Measurements from ENCODE around the gene HNF1B.
A peak's percentile ranks its signal among the peaks of the same experiment; 100 is the strongest.
"Not testable (repeated sequence)": the region's sequence is repeated elsewhere in the genome, so short reads cannot be mapped to it uniquely, and the experiment has no call there.

Gene HNF1B, protein sequence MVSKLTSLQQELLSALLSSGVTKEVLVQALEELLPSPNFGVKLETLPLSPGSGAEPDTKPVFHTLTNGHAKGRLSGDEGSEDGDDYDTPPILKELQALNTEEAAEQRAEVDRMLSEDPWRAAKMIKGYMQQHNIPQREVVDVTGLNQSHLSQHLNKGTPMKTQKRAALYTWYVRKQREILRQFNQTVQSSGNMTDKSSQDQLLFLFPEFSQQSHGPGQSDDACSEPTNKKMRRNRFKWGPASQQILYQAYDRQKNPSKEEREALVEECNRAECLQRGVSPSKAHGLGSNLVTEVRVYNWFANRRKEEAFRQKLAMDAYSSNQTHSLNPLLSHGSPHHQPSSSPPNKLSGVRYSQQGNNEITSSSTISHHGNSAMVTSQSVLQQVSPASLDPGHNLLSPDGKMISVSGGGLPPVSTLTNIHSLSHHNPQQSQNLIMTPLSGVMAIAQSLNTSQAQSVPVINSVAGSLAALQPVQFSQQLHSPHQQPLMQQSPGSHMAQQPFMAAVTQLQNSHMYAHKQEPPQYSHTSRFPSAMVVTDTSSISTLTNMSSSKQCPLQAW

DNA sequence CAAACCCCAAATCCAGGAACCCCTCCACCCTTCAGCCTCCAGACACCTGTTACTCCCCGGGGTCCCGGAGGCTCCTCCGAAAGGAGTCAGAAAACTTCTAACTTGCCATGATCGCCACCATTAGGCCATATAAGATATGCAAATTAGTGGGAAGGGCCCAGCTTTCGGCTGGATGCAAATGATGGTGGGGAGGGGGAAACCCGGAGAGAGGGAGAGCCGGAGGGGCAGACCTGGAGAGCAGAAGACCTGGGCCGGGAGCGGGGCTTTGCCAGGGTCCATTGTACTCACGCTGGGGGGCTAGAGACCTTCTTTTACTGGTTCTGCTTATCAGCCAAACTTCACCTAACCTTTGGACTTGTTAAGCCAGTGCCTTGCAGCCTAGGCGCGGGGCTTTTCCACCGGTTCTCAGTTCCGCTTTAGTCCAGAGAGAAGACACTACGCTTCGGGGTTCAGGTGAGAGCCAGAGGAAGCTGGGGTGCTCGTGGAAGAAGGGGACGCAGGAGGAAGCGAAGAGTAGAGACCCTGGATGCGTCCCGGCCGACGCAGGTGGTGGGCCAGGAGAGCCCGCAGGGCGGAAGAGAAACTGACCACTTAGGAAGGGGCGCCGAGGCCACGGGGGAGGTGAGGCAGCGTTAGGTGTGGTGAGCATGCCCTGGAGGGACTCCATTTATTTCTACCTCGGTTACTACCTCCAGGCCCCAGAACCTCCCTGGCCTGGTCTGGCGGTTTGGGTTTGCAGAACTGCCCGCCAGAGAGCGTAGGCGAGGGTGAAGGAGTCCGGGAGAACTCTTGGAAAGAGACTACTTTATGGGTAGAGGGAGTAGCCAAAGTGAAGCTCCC, at the start of gene HNF1B:
TSS of gene HNF1B (minus strand) at position 99 of the 840 bp plus-strand sequence. CDS start 175 bp downstream, outside the sequence.
- Histone ChIP-seq H3K9me3 (no peaks in the 10 kb centered on the region), H3K27me3 (ENCODE audit: low read depth) (peaks cover 70% of the 10 kb centered on the region), H3K4me3 (no peak within 1 kb of the TSS), H3K4me1 (peaks cover 8% of the 10 kb centered on the region), H3K36me3 (replicated peaks) (no peaks in the 10 kb centered on the region)
- in situ Hi-C loops (cut with MboI; ENCODE audit: low sequenced_read_pairs), result no loop called here
- DNase-seq (ENCODE audit: low spot score in 2 of 2), result no peak

DNA sequence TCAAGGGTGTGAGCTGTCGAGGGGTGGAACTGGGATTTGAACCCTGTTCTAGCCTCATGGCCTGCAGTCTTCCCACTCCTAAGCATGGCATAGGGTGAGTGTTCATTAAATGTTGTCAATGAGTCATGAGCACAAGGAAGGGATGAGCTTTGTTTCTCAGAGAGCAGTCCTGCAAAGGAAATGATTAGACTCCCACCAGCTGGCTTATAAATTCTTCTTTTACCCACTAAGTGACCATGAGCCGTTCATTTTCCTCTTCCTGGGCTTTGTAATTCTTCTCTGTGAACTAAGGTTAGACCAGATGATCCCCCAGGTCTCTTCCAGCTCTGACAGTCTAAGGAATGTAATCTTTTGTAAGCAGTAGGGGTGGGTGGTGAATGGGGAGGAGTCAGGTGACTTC, 47.9 kb upstream of the HNF1B start:
- no peak for DNase-seq (ENCODE audit: low spot score in 2 of 2)
- no peaks in the 10 kb centered on the region for H3K9me3 ChIP-seq
- H3K36me3 ChIP-seq (replicated peaks), result no peaks in the 10 kb centered on the region
- no peaks in the 10 kb centered on the region for H3K4me1 ChIP-seq
- H3K27me3 ChIP-seq (ENCODE audit: low read depth), result no peaks in the 10 kb centered on the region
- no peak overlapping the region for H3K4me3 ChIP-seq
- in situ Hi-C loops (cut with MboI; ENCODE audit: low sequenced_read_pairs), result no loop called here

DNA sequence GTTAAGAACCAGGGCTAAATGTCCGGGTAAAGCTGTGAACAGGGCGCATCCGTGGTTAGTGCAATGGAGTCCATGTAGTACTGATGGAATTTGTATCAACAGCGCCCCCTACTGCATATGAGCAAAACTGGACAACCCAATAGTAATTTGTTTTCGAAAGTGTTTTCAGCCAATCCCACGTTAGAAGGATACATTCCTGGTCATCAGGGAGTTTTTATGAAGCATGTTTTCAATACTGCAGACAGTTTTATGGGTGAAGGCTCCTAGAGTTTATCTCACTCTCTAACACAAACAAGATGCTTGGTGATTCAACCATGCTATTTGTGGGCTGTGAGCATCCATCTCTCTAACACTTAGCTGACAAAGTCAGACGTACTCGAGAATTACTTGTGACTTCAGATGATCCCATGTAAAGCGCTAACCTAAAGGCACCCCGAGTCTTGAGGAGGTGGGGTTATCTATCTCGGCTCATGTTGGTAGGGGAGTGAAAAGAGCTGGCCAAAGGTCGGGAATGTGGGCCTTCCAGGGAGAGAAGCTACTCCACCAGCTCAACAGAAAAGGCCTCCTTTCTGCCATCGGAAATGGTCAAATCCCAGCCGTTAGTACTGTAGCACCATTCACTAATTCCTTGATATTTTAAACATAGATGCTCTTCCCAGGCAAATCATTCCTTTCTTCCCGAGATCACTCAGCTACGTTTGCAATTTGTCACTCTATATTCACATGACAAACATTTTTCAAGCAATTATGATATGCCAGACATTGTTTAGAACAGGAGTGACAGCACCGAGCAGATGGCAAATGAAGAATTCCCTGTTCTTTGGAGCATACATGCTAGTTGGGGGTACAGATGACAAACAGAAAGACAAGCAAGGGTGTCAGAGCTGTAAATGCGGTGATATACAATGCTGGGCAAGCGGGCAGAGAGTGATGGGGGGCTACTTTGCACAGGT, 46.9 kb upstream of the HNF1B start:
- in situ Hi-C loops (cut with MboI; ENCODE audit: low sequenced_read_pairs), result no loop called here
- no peak overlapping the region for H3K4me3 ChIP-seq
- no peaks in the 10 kb centered on the region for H3K4me1 ChIP-seq
- no peaks in the 10 kb centered on the region for H3K36me3 ChIP-seq (replicated peaks)
- peak; percentile 18 to 40 for DNase-seq (ENCODE audit: low spot score in 2 of 2)
- no peaks in the 10 kb centered on the region for H3K9me3 ChIP-seq
- no peaks in the 10 kb centered on the region for H3K27me3 ChIP-seq (ENCODE audit: low read depth)

DNA sequence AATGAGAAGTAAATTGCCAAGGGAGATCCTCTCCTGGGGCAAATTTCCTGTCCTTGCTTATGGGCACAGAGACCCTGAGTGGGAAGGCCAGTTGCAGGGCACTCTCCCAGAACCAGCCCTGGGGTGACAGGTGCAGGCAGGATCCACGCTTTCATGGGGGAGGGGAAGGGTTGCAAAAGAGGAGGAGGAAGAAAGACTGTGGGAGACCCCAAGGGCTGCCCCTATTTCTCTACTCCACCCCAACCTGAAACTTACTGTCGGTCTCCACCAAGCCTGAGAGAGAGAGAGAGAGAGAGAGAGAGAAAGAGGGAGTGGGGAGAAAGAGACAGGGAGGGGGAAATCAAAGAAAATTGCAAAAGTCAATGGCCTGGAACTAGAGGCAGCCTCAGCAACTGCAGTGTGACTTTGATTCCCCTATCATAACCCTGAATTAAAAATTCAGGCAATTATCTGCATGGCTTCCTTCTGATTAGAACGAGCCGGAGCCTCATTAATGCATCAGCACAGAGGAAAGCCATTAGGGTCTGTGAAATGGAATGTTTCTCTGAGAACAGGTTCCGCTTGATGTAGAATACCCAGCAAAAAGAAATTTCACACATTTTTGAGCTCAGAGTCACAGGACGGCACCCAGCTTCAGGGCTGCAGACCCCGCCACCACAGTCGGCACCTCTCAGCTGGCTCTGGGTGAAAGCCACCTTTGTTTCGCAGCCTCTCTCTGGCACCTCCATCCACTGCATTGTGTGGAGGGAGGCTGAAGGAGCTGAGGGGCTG, 45.1 kb upstream of the HNF1B start:
- in situ Hi-C loops (cut with MboI; ENCODE audit: low sequenced_read_pairs), result no loop called here
- DNase-seq (ENCODE audit: low spot score in 2 of 2), result no peak
- Histone ChIP-seq H3K4me3 (no peak overlapping the region), H3K9me3 (no peaks in the 10 kb centered on the region), H3K4me1 (no peaks in the 10 kb centered on the region), H3K27me3 (ENCODE audit: low read depth) (no peaks in the 10 kb centered on the region), H3K36me3 (replicated peaks) (no peaks in the 10 kb centered on the region)

DNA sequence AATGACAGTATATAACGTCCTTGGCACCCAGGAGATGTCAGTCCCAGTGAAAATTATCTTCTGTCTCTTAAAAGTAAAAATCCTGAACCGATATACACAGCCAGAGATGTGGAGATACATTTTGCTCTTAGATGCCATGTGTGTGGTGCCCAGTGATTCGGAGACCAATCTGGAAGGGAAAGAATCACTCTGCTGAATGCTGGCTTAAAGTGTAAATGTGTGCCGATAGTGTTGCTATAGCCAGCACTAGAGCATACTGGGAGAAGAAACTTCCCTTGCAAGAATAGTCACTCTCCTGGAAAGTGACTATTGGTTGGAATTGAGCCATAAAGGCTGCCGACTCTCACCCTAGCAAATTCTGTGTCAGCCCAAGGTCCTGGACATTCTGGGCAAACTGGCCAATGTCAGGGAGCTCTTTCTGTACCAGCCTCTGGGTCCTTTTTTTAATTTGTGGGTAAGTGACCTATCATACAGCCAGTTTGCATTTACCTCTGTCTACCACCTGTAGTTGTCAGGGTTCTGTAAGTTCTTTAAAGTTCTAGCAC, 44.2 kb upstream of the HNF1B start:
- DNase-seq (ENCODE audit: low spot score in 2 of 2), result no peak
- no peaks in the 10 kb centered on the region for H3K36me3 ChIP-seq (replicated peaks)
- no peaks in the 10 kb centered on the region for H3K9me3 ChIP-seq
- no peak overlapping the region for H3K4me3 ChIP-seq
- H3K4me1 ChIP-seq, result no peaks in the 10 kb centered on the region
- no peaks in the 10 kb centered on the region for H3K27me3 ChIP-seq (ENCODE audit: low read depth)
- in situ Hi-C loops (cut with MboI; ENCODE audit: low sequenced_read_pairs), result no loop called here

DNA sequence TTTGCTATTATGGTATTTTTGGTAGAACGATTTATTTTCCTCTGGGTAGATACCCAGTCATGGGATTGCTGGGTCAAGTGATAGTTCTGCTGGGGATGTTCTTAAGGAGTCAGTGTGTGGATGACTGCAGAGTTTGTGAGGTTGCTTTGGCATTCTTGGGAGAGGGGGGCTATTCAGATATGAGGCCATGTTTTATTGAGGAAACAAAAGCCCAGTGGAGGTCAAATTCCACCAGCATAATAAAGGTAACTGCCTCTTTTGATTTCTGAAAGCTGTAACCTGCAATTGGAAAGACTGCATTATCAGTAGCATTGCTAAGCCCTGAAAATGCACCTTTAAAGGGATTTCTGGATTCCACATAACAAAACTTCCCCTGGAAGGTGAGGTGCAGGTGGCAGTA, 43.7 kb upstream of the HNF1B start:
- DNase-seq (ENCODE audit: low spot score in 2 of 2), result no peak
- H3K36me3 ChIP-seq (replicated peaks), result no peaks in the 10 kb centered on the region
- H3K4me1 ChIP-seq, result no peaks in the 10 kb centered on the region
- in situ Hi-C loops (cut with MboI; ENCODE audit: low sequenced_read_pairs), result no loop called here
- no peak overlapping the region for H3K4me3 ChIP-seq
- no peaks in the 10 kb centered on the region for H3K9me3 ChIP-seq
- H3K27me3 ChIP-seq (ENCODE audit: low read depth), result peaks cover 3% of the 10 kb centered on the region; the same call in 1 of the 2 replicates

DNA sequence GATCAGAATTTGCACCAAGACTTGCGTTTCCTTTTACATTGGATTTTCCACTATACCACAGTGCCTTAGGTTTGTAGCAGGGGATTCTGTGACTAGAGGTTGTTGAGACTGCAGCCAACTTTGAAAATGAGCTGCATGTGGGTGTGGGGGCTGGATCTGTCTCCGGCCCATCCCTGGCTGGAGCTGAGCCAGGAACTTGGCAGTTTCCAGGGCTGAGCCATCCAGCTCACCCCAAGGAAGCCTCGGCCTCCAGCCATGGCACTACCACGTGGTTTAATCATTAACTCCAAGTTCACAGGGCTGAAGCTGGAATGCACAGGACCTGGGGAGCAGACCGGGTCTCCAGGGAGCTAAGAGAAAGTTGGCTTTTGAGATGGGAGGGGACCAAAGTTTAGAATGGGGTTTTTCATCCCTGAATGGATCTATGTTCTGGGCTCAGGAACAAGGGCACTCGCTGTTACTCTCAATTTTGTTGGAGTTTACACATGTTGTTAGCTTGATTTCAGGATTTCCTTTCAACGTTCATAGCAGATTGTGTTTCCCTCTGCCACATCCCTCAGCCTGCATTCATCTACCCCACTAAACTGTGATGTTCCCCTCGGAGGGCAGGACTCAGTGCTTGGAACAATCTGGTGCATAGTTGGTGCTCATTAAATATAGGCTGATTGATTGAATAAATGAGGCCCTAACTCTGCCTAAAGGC, 42.3 kb upstream of the HNF1B start:
- H3K4me1 ChIP-seq, result no peaks in the 10 kb centered on the region
- H3K4me3 ChIP-seq, result no peak overlapping the region
- H3K27me3 ChIP-seq (ENCODE audit: low read depth), result peaks cover 7% of the 10 kb centered on the region
- H3K36me3 ChIP-seq (replicated peaks), result no peaks in the 10 kb centered on the region
- no peaks in the 10 kb centered on the region for H3K9me3 ChIP-seq
- in situ Hi-C loops (cut with MboI; ENCODE audit: low sequenced_read_pairs), result no loop called here
- DNase-seq (ENCODE audit: low spot score in 2 of 2), result no peak

DNA sequence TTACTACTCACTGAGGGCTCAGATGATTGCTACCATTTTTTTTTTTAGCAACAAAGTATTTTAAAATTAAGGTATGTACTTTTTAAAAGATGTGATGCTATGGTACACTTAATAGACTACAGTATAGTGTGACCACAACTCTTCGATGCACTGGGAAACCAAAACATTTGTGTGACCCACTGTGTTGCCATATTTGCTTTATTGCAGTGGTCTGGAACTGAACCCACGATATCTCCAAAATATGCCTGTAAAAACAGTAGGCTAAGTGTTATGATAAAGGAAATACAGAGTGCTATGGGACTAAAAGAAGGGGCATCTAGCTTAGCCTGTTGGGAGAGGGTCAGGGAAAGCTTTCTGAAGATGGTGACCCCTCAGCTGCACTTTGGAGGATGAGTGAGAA, 41.6 kb upstream of the HNF1B start:
- peaks cover 7% of the 10 kb centered on the region for H3K27me3 ChIP-seq (ENCODE audit: low read depth)
- no peak for DNase-seq (ENCODE audit: low spot score in 2 of 2)
- H3K36me3 ChIP-seq (replicated peaks), result no peaks in the 10 kb centered on the region
- no peaks in the 10 kb centered on the region for H3K9me3 ChIP-seq
- in situ Hi-C loops (cut with MboI; ENCODE audit: low sequenced_read_pairs), result no loop called here
- no peaks in the 10 kb centered on the region for H3K4me1 ChIP-seq
- no peak overlapping the region for H3K4me3 ChIP-seq

DNA sequence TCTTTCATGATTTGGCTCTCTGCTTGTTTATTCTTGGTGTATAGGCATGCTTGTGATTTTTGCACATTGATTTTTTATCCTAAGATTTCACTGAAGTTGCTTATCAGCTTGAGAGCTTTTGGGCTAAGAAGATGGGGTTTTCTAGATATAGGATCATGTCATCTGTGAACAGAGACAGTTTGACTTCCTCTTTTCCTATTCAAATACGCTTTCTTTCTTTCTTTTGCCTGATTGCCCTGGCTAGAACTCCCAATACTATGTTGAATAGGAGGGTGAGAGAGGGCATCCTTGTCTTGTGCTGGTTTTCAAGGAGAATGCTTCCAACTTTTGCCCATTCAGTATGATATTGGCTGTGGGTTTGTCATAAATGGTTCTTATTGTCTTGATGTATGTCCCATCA, 37.6 kb upstream of the HNF1B start:
- DNase-seq (ENCODE audit: low spot score in 2 of 2); H3K9me3 ChIP-seq; H3K4me3 ChIP-seq; H3K4me1 ChIP-seq; H3K36me3 ChIP-seq (replicated peaks); in situ Hi-C loops (cut with MboI; ENCODE audit: low sequenced_read_pairs); H3K27me3 ChIP-seq (ENCODE audit: low read depth): not testable (repeated sequence)

DNA sequence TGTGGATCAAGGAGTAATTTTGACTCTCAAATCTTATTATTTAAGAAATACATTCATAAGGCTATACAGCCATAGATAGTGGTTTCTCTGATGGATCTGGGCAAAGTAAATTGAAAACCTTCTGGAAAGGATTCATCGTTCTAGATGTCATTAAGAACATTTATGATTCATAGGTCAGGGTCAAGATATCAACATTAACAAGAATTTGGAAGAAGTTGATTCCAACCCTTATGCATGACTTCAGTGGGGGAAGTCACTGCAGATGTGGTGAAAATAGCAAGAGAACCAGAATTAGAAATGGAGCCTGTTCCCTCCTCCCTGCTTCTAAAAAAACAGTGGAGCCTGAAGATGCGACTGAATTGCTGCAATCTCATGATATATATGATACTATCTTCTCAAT, 36.6 kb upstream of the HNF1B start:
- Histone ChIP-seq H3K4me1 (no peaks in the 10 kb centered on the region), H3K4me3 (no peak overlapping the region), H3K36me3 (replicated peaks) (no peaks in the 10 kb centered on the region), H3K9me3 (no peaks in the 10 kb centered on the region), H3K27me3 (ENCODE audit: low read depth) (peaks cover 10% of the 10 kb centered on the region)
- no peak for DNase-seq (ENCODE audit: low spot score in 2 of 2)
- in situ Hi-C loops (cut with MboI; ENCODE audit: low sequenced_read_pairs), result no loop called here

DNA sequence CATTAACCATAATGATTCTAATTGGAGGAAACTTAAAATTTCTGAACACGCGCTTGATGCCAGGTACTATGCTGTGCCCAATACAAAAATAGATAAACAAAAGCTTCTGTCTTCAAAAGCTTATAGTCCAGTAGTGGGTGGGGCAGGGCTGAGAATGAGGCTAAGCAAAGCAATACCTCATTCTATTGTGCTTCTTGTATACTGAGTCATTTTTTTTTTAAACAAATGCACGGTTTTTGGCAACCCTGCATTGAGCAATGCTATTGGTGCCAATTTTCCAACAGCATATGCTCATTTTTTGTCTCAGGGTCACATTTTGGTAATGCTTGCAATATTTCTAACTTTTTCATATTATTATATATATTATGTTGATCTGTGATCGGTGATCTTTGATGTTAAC, 34.7 kb upstream of the HNF1B start:
- in situ Hi-C loops (cut with MboI; ENCODE audit: low sequenced_read_pairs), result no loop called here
- H3K4me1 ChIP-seq, result no peaks in the 10 kb centered on the region
- H3K27me3 ChIP-seq (ENCODE audit: low read depth), result peaks cover 10% of the 10 kb centered on the region
- no peak for DNase-seq (ENCODE audit: low spot score in 2 of 2)
- no peaks in the 10 kb centered on the region for H3K36me3 ChIP-seq (replicated peaks)
- H3K9me3 ChIP-seq, result no peaks in the 10 kb centered on the region
- no peak overlapping the region for H3K4me3 ChIP-seq

DNA sequence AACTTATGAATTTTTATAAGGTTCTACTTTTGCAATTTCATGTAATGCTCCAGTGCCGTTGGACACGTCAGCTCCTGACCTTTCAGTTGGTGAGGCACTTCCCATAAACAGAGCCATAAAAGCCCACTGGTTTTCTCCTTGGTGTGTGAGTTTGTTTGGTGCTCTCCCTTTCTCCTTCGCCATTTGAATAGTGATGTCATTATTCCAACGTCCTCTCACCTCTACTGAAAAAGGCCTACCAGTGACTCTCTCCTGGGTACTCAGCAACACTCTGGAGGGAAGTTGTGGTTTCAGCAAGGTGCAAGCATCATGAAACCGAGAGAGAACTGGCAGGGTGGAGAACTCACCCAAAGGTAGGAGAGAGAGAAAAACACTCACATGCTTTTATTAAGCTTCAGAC, 29.6 kb upstream of the HNF1B start:
- Histone ChIP-seq H3K9me3 (no peaks in the 10 kb centered on the region), H3K27me3 (ENCODE audit: low read depth) (no peaks in the 10 kb centered on the region), H3K4me1 (no peaks in the 10 kb centered on the region), H3K4me3 (no peak overlapping the region), H3K36me3 (replicated peaks) (no peaks in the 10 kb centered on the region)
- no peak for DNase-seq (ENCODE audit: low spot score in 2 of 2)
- in situ Hi-C loops (cut with MboI; ENCODE audit: low sequenced_read_pairs), result no loop called here

All from HAP-1 (cell line).